T-helper 2 cell treated with Interferon-gamma antibody and Interleukin-4, amounts not matched to agents 5 μg/mL and 100 μg/mL, for 36 hours (primary cell): Measurements from ENCODE around the gene PKP2.
A peak's percentile ranks its signal among the peaks of the same experiment; 100 is the strongest.

Experiments used
- DNase-seq: peaks from one replicate; pipeline ENCODE4 v3.0.0; 2021; ENCODE audit warnings: low spot score
- H3K27ac Mint-ChIP-seq: one replicate; pipeline ENCODE4 v1.8.0; 2021; ENCODE audit warnings: mild to moderate bottlenecking, mixed read lengths
- H3K27me3 Mint-ChIP-seq: one replicate; pipeline ENCODE4 v1.8.0; 2021; ENCODE audit warnings: low read depth, mixed read lengths
- H3K36me3 Mint-ChIP-seq: one replicate; pipeline ENCODE4 v1.8.0; 2021; ENCODE audit warnings: low read depth, mixed read lengths
- H3K4me1 Mint-ChIP-seq: one replicate; pipeline ENCODE4 v1.8.0; 2021; ENCODE audit warnings: low read depth, mixed read lengths
- H3K4me3 Mint-ChIP-seq: one replicate; pipeline ENCODE4 v1.8.0; 2022; ENCODE audit warnings: mild to moderate bottlenecking, moderate library complexity, mixed read lengths
- H3K9me3 Mint-ChIP-seq: one replicate; pipeline ENCODE4 v1.8.0; 2021; ENCODE audit warnings: mixed read lengths

Gene PKP2

GRCh38 chr12:32757157-32757556, 139.4 kb downstream of the PKP2 start:
- no peak for DNase-seq
- no peak overlapping the region for H3K27ac Mint-ChIP-seq

GRCh38 chr12:32756476-32757066, 140.0 kb downstream of the PKP2 start:
- peaks cover 19% of the 10 kb centered on the region for H3K4me1 Mint-ChIP-seq

More at GRCh38 chr12:32757157-32757556, 139.4 kb downstream of the PKP2 start:
- peaks cover 19% of the 10 kb centered on the region for H3K4me1 Mint-ChIP-seq
- H3K4me3 Mint-ChIP-seq = no peak overlapping the region
- H3K36me3 Mint-ChIP-seq = peaks cover 13% of the 10 kb centered on the region
- H3K9me3 Mint-ChIP-seq = no peaks in the 10 kb centered on the region
- no peaks in the 10 kb centered on the region for H3K27me3 Mint-ChIP-seq

GRCh38 chr12:32755654-32756475, 140.7 kb downstream of the PKP2 start, which contains the start of gene YARS2:
Gene YARS2, minus strand, starts transcription at chr12:32755897. Its CDS starts 23 bp downstream, at chr12:32755874.
- peak; percentile 88 for DNase-seq
- peak within 1 kb of the TSS; percentile 74 for H3K4me3 Mint-ChIP-seq
- H3K27me3 Mint-ChIP-seq = no peaks in the 10 kb centered on the region

More at GRCh38 chr12:32756476-32757066, 140.0 kb downstream of the PKP2 start:
- Mint-ChIP-seq H3K27me3 (no peaks in the 10 kb centered on the region), H3K36me3 (peaks cover 17% of the 10 kb centered on the region), H3K4me3 (peak overlapping the region; percentile 74), H3K9me3 (no peaks in the 10 kb centered on the region), H3K27ac (peak overlapping the region; percentile 62)
- no peak for DNase-seq

GRCh38 chr12:32755051-32755653, 141.4 kb downstream of the PKP2 start:
- no peaks in the 10 kb centered on the region for H3K27me3 Mint-ChIP-seq
- H3K4me1 Mint-ChIP-seq = peaks cover 19% of the 10 kb centered on the region
- H3K36me3 Mint-ChIP-seq = peaks cover 28% of the 10 kb centered on the region
- H3K27ac Mint-ChIP-seq = peak overlapping the region; percentile 62
- peak; percentile 77 for DNase-seq
- no peaks in the 10 kb centered on the region for H3K9me3 Mint-ChIP-seq
- peak overlapping the region; percentile 74 for H3K4me3 Mint-ChIP-seq

More at GRCh38 chr12:32755654-32756475, 140.7 kb downstream of the PKP2 start, which contains the start of gene YARS2:
- peaks cover 22% of the 10 kb centered on the region for H3K36me3 Mint-ChIP-seq
- no peaks in the 10 kb centered on the region for H3K9me3 Mint-ChIP-seq
- H3K27ac Mint-ChIP-seq = peak within 1 kb of the TSS; percentile 62
- peaks cover 19% of the 10 kb centered on the region for H3K4me1 Mint-ChIP-seq

- no peaks in the 10 kb centered on the region for H3K27me3 Mint-ChIP-seq
- peak overlapping the region; percentile 48 for H3K27ac Mint-ChIP-seq
- no peaks in the 10 kb centered on the region for H3K9me3 Mint-ChIP-seq
- no peak for DNase-seq
- peak overlapping the region; percentile 74 for H3K4me3 Mint-ChIP-seq
- peaks cover 19% of the 10 kb centered on the region for H3K4me1 Mint-ChIP-seq
- H3K36me3 Mint-ChIP-seq = peaks cover 32% of the 10 kb centered on the region
Measured at GRCh38 chr12:32754111-32754510, 142.5 kb downstream of the PKP2 start.

GRCh38 chr12:32753605-32754004, 143.0 kb downstream of the PKP2 start:
- Mint-ChIP-seq H3K9me3 (no peaks in the 10 kb centered on the region), H3K27me3 (no peaks in the 10 kb centered on the region), H3K4me3 (peak overlapping the region; percentile 74), H3K4me1 (peaks cover 19% of the 10 kb centered on the region), H3K27ac (peak overlapping the region; percentile 23), H3K36me3 (peaks cover 32% of the 10 kb centered on the region)
- no peak for DNase-seq

GRCh38 chr12:32743264-32743663, 153.3 kb downstream of the PKP2 start:
- Mint-ChIP-seq H3K27ac (no peak overlapping the region), H3K36me3 (peaks cover 59% of the 10 kb centered on the region), H3K4me3 (no peak overlapping the region), H3K9me3 (no peaks in the 10 kb centered on the region), H3K27me3 (no peaks in the 10 kb centered on the region), H3K4me1 (peaks cover 7% of the 10 kb centered on the region)
- no peak for DNase-seq

- DNase-seq = no peak
- H3K36me3 Mint-ChIP-seq = peaks cover 56% of the 10 kb centered on the region
- peaks cover 8% of the 10 kb centered on the region for H3K4me1 Mint-ChIP-seq
- H3K27me3 Mint-ChIP-seq = no peaks in the 10 kb centered on the region
- no peaks in the 10 kb centered on the region for H3K9me3 Mint-ChIP-seq
- no peak overlapping the region for H3K27ac Mint-ChIP-seq
- no peak overlapping the region for H3K4me3 Mint-ChIP-seq
Measured at GRCh38 chr12:32742133-32742532, 154.4 kb downstream of the PKP2 start.
